ENCODE measurements around the gene SERHL2.
"Not testable (repeated sequence)": the region's sequence is repeated elsewhere in the genome, so short reads cannot be mapped to it uniquely, and the experiment has no call there.

The SERHL2 gene

DNA sequence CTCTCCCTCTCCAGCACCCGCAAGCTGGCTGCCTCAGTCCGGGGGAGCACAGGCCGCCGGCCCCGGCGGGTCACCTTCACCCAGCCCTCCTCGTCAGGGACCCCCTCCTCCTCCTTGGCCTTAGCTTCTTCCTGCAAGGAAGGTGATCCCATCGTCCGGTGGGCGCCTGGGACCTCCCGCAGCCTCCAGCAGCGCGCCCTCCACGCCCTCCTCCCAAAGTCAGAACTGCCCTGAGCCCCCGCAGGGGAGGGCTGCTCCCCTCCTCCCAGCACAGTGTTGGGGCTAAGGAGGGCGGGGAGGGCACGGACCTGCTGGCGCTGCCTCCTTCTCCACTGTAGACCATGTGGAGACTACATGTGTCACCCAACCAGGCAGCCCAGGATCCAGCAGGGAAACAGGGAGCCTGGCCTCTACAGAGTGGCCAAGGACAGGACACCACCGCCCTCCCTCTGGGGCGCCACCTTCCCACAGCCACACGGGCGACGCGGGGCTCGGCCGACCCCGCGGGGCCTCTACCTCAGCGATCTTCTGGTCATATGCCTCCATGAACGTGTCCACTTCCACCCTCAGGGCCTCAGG lies 22.3 kb downstream of the SERHL2 start:
- not testable (repeated sequence) for DNase-seq (ENCODE audit: low spot score)

DNA sequence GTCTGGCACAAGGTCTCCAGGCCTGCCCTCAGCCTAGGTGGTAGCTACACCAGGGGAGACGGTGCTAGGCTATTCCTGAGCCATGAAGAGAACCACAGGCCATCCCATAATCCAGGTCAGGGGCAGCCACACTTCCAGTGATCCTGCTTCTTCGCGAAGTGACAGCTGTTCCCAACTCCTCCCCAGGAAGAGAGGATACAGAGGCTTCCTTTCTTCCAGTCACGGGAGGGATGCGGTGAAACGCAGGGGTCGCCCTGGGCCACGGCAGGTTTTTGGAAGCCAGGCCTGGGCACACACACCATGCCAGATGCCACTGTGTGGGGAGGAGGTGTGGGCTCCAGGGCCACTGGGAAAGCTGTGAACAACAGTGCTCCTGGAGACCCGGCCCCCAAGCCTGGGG lies 23.4 kb downstream of the SERHL2 start:
- not testable (repeated sequence) for DNase-seq (ENCODE audit: low spot score)

DNA sequence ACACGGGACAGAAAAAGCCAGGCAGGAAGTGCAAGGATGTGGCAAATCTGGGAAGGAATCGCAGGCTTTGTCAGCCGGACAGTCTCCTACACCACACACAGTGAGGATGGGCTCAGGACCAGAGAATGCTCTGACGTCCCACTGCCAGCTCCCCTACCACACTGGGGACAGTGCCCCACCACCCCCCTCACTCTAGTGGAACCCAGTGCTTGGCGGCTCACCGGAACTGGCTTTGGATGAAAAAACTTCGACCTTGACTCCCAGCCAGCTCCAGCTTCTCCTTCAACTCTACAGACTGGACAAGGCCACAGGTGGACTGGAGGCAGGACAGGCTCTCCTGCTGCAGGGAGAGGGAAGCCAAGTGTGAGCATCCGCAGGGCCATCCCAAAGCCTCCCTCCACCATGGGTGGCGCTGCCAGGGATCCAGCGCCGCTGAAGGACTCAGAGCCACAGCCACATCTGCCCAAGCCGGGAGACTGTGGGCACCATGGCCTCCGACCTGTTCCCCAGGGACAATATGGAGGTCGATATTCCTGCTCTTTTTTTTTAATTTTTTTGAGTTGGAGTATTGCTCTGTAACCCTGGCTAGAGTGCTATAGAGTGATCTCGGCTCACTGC lies 24.0 kb downstream of the SERHL2 start:
- DNase-seq (ENCODE audit: low spot score): no peak

DNA sequence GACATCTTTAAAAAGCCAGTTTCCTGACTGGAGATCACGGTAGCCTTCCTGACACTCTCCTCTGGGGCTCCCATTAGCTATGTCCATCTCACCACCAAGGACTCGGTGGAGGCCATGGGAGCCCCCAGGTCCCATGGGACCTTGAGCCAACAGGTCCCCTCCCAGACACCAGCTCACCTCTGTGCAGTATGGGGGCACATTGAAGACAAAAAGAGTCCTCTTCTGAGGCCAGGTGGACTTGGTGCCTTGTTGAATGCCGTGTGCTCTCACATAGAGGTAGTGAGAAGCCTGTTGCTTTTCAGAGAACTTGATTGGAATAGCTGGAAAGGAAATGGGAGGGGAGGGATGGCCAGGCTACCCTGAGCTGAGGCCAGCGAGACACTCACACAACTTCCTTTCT lies 26.3 kb downstream of the SERHL2 start:
- DNase-seq (ENCODE audit: low spot score): not testable (repeated sequence)

DNA sequence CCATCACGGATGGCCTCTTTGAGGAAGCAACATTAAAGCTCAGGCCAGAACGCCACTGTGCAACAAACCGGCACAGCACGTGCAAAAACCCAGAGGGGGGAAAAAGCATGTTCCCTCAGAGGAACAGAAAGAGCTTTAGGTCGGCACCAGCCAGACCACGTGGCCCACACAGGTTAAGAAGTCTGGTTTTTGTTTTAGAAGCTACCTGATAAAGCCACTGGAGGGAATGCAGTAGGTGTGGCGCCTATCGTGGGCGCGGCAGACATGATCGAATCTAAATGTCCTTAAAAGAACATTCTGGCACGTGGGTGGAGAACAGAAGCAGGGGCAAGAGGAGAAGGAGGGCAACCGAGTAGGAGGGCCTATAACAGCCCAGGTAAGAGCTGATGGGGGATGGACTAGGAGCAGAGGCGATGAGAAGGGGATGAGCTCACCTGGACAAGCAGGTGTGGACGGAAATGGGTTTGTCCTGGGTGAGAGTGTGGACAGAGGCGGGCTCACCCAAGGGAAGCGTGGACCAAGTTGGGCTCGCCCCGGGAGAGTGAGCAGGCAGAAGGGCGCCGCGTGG lies 27.5 kb downstream of the SERHL2 start:
- DNase-seq (ENCODE audit: low spot score): not testable (repeated sequence)

DNA sequence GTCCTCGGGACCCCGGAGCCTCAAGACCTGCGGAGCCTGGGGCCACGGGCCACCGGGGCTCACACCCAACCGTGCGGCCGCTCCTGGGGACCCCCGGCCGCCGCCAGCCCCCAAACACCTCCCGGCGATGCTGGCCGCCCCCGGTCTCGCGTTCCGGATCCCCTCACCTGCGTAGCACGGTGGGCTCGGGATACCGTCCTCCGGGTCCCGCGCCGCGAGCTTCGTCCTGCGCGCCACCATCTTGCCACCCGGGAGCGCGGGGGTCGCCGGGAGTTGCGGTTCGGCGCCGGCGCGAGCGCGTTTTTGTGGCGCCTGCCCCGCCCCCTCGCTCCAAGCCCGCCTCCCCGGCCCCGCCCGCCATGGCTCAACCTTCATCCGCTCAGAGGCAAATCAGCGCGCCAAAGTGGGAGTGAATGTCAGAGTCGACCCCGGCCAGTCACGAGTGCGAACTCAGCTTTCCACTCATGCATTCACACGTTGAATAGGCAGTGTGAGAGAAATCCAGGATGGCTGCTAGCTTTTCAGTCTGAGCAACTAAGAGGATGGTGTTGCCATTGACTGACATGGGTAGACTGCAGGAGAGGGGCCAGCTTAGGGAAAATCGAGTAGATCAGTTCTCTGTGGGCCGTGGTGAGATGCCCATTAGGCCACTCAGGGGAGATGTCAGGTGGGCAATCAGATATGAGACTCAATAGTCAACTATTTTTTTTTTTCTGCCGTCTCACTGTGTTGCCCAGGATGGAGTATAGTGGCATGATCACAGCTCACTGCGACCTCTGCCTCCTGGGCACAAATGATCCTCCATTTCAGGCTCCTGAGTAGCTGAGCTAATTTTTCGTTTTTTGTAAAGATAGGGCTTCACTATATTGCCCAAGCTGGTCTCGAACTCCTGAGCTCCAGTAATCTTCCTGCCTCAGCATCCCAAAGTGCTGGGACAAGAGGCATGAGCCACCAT lies 28.3 kb downstream of the SERHL2 start:
- peak; percentile 71 for DNase-seq (ENCODE audit: low spot score)

DNA sequence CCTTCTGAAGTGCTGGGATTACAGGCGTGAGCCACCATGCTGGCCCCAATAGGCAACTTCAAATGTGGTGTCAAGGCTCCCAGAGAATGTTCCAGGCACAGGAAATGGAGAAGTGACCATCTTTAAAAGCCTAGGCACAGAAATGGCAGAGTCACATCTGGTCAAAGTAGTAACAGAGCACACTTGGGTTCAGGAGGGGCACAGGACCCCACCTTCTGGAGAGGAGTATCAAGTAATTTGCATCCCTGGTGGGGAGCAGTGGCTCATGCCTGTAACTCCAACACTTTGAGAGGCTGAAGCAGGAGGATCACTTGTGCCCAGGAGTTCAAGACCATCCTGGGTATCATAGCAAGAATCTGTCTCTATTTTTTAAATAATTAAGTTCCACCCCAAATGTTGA lies 29.2 kb downstream of the SERHL2 start:
- no peak for DNase-seq (ENCODE audit: low spot score)

DNA sequence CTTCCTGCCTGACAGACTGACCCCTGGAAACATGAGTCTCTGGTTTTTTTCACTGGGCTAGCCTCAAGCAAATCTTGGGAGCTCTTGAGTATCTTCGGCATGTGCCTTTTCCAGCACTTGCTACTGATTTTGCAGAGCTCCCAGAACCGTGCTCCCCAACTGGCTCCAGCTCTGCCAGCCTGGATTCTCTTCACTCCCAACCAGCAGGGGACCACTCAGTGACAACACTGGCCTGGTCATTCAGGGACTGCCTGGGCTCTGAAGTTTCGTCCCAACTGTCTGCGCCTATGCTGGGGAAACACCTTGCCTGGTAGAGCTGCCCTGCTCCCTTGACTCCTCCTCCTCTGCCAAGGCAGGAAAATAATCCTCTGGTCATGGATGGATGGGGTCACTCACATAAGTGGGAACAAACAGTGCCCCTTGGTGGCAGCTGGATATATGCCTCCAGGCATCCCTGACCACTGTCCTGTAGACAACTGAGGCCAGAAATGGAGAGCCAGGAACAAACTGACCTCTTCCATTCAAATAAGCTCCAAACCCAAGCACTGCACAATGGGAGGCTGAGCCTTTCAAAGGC lies 30.7 kb downstream of the SERHL2 start:
- DNase-seq (ENCODE audit: low spot score): no peak

DNA sequence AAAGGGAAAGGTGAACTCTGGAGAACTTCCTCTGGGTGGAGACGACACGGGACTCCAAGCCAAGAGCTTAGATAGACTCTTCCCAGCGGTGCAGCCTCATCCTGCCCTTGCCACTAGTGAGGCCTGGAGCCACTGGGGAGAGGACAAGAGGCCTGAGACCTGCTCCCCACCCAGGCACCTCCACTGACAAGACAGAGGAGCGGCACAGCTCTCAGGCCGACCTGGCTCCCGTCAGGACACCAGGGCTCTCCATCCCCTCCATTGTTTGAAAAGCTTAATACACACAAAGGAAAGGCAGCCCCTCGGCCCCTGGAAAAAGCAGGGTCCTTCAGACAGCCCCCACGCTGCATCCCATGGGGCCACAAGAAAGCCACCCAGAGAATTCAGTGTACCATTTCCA lies 31.3 kb downstream of the SERHL2 start:
- no peak for DNase-seq (ENCODE audit: low spot score)

DNA sequence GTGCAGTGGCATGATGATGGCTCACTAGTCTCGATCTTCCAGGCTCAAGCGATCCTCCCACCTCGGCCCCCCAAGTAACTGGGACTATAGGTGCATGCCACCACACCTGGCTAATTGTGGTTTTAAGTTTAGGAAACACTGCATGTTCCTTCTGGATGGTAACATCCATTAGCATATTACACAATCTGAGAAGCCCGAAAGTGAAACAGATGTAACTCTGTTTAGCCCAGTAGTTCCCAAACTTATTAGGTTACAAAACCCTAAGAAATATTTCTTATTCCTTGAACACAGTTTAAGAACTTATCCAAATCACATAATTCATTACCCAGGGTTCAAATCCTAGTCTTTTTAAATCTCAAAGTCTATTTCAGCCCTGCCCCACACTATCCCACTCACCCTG lies 32.6 kb downstream of the SERHL2 start:
- DNase-seq (ENCODE audit: low spot score): no peak

DNA sequence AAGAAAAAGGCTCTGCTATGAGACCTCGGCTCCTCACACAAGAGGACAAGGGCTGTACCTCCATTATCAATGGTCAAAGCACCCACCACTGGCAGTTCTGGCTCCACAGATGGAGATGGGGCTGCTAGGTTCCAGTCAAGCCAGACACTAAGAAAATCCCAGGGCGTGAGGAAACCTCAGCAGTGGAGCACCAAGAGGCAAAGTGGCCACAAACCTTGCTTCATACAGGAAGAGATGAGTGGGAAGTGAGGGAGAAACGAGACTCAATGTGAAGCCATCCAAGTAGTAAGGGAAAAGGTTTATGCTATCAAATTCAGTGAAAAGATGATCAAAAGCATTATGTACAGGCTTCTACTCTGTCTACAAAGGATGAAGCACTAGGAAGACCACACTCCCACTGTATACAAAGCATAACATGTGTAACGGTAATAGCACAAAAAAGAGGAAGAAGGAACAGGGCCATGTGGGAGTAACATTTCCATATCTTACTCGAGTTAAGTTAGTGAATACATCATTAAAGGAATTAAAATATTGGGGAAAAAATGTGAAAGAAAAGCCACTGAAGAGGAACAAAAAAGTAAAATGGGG lies 33.9 kb downstream of the SERHL2 start:
- no peak for DNase-seq (ENCODE audit: low spot score)

DNA sequence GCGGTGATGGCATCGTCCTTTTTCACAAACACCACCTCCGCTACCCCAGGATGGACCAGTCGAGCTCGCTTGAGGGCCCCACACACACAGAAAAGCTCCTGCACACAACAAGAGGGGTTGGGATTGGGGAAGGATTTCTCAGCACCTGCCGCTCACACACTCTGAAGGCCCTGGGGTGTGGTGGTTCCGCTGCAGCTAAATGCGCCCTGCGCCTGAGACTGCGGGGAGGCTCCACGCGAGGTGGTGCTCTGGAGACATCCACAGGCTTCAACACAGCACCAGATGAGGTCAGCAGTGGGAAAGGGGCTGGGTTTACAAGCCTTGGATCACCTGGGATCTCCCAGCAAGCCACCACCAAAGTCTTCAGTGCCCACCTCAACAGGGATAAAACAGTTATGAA lies 38.2 kb downstream of the SERHL2 start:
- DNase-seq (ENCODE audit: low spot score): no peak

DNA sequence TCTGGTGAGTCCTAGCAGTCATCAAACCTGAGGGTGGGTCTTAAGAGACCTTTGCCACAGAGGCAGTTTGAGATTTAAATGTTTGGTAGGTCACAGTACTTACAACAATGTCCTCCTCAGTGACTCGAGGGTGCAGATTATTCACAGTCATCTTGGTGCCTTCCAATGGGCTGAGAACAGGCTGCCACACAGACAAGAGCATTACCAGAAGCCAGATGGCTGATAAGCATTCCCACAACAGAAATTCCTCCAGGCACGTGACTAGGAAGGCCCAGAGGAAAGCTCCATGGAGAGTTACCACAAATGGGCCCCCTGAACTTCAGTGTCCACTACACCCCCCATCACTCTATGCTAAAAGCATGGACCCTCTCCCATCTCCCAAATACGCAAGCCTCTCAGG lies 41.7 kb downstream of the SERHL2 start:
- DNase-seq (ENCODE audit: low spot score): no peak

DNA sequence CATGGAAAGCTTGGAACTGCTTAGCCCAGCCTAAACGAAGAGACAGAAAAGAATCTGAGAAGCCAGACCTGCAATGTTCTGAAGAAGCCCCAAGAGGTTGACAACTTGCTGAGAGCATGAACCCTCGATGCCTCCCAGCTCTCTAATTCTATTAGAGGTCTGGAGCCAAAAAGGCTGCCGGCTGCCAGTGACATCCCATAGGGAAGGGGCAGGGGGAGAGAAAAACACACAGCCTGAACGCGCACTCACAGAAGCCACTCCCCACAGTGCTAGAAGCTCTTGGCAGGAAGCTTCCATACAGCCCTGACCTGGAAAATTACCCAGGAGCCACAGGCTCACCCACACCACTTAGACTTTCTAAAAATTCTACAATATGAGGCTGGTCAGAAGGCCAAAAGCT lies 42.6 kb downstream of the SERHL2 start:
- no peak for DNase-seq (ENCODE audit: low spot score)

DNA sequence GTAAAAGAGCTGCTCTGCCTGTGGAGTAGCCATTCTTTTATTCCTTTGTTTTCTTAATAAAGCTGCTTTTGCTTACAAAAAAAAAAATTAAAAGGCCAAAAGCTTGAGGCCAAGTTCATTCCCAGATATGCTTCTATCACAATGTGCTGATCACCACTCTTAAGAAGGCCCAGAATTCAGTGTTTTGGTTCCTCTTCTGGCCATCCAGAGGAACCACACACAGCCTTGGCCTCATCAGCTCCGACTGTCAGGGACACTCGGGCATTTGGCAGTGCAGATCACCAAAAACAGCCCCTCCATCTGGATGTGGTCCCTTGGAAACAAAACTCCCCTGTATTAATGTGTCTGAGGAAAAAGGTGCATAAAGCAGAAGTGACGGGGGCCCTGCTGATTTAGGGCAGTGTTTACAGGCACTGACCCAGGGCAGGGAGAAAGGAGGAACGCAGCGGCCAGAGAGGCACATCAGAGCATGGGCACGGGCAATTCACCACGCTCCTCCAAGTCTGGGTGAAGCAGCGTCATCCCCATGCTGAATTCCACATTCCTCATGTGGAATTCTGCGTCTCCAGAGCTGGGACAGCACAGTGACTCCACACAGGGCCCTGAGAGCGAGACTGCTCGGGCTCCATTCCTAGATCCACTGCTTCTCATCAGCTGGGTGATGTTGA lies 43.2 kb downstream of the SERHL2 start:
- DNase-seq (ENCODE audit: low spot score): no peak

DNA sequence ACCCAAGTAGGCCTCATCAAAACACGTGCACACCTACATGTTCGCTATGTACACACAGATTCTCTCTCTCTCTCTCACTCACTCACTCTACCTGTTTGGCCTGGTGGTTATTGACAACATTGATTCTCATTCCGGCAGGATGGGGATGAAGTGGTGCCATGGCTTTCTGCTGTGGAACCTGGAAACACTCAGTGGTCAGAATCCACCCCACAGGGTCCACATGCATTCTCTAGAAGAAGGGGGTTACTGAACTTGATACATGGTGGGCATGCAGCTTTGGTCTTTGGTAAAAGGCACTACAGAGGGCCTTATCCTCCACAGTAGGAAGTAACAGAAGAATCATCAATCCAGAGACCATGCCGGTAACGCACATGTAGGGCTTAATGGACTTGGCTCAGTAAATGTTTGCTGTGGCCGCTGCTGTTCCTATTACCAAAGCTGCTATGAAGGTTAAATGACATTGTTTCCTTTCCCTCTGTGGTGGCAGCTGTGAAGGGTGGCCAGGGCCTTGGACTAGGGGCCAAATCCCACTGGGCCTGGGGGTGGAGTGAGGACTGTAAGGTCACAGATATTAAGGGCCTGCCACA lies 48.2 kb downstream of the SERHL2 start:
- no peak for DNase-seq (ENCODE audit: low spot score)

DNA sequence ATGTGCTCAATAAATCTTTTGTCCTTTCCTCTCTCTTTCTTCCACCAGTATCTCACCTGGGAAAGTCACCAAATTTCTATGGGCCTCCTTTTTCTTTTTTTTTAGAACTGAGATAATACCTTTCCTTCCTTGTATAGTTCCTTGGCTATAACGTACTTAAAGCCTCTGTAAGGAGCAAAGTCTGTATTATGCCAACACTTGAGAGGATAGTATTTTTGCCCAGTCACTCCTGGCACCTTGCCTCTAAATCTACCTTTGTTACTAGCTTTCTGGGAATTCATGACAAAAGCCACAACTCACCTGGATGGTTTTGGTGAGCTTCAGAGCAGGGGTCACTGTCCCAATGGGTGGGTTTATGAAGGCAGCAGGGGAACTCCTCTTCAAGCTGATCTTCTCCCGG lies 48.7 kb downstream of the SERHL2 start:
- DNase-seq (ENCODE audit: low spot score): no peak

DNA sequence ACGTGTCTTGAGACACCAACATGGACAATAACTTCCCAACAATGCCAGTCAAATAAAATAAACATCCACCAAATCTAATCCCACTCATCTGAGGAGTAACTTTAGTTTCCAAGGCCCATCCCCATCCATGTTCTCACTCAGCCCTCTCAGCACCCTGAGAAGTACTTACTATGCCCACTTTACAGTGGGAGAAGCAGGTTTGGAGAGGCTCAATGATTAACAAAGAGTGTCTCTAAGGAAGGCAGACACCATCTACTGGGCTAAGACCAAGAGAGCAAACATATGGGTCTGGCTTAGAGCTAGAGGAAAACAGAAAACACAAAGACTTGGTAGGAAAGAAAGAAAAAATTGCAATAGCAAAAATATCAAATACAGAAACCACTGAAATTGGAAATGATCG lies 49.7 kb downstream of the SERHL2 start:
- no peak for DNase-seq (ENCODE audit: low spot score)

DNA sequence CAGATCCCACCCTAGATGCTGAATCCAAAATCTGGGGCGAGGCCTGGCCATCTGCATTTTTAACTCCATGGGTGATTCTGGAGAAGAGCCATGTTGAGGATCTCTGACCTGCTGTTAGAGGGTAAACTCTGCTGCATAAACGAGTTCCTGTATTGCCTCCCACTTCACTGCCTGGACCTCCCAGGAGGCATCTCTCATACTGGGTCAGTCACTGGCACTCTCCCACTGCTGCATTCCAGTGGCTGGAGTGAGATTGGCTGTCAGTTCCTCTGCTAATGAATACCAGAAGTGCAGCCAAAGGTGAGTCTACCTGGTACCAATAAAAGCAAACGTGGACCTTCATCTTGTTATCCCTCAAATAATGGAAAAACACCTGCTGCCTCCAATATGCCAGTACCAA lies 50.6 kb downstream of the SERHL2 start:
- no peak for DNase-seq (ENCODE audit: low spot score)

DNA sequence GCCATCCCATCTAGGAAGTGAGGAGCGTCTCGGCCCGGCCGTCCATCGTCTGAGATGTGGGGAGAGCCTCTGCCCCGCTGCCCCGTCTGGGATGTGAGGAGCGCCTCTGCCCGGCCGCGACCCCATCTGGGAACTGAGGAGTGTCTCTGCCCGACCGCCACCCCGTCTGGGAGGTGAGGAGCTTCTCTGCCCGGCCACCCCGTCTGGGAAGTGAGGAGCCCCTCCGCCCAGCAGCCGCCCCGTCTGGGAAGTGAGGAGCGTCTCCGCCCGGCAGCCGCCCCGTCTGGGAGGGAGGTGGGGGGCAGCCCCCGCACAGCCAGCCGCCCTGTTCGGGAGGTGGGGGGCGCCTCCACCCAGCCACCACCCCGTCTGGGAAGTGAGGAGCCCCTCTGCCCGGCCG lies 53.9 kb downstream of the SERHL2 start:
- DNase-seq (ENCODE audit: low spot score): not testable (repeated sequence)

DNA sequence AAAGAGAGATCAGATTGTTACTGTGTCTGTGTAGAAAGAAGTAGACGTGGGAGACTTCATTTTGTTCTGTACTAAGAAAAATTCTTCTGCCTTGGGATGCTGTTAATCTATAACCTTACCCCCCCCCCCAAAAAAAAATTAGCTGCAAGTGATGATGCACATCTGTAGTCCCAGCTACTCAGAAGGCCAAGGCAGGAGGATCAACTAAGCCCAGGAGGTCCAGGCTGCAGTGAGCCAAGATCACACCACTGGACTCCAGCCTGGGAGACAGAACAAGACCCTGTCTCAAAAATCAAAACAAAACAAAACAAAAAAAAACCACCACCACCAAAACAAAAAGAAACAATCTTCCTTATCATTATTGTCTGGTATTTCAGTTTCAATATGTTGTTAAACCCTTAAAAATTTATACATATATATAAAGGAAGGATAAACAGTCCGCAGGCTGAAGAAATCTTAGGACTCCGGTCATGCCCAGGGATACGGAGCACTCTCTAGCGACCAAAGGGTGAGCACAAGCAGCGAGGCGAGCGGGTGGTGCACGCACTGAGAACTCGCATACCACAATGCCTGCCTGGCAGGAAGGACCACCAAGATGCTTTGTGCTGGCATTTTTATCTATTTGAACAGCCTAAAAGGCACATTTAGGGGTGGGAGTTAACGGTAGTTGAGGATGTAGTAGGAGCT lies 54.5 kb downstream of the SERHL2 start:
- DNase-seq (ENCODE audit: low spot score): no peak

Data from LoVo (cell line).